Tibial artery (tissue), 4 donors: ENCODE results near the gene RBM18.

Source experiments
- DNase-seq, 2 donors: peaks; one replicate each; pipeline ENCODE4 v3.0.0-alpha.2; 2019
- H3K27ac ChIP-seq, 2 donors: fragments of 200-600 bp; sonication (generic) in 1 of 2; 1 replicate in 1 of 2; 2 replicates in 1 of 2; pipeline ENCODE4 v1.5.1; 2018 to 2019; ENCODE audit warnings: mild to moderate bottlenecking in 1 of 2
- H3K27me3 ChIP-seq, 2 donors: fragments of 200-600 bp; sonication (generic) in 1 of 2; one replicate each; pipeline versions ENCODE4 v1.5.1 to v1.6.0; 2016 to 2019
- H3K36me3 ChIP-seq, 3 donors: fragments of 200-600 bp; sonication (generic) in 2 of 3; one replicate each; pipeline ENCODE4 v1.5.1; 2016 to 2019; ENCODE audit warnings: mild to moderate bottlenecking in 2 of 3
- H3K4me1 ChIP-seq, 4 donors: fragments of 200-600 bp; sonication (generic) in 2 of 4; 1 replicate in 3 of 4; 2 replicates in 1 of 4; pipeline ENCODE4 v1.5.1; 2016 to 2019
- H3K4me3 ChIP-seq, 2 donors: fragments of 200-600 bp; sonication (generic) in 1 of 2; 1 replicate in 1 of 2; 2 replicates in 1 of 2; pipeline ENCODE4 v1.5.1; 2018 to 2019; ENCODE audit warnings: mild to moderate bottlenecking in 2 of 2
- H3K9me3 ChIP-seq, 3 donors: fragments of 200-600 bp; sonication (generic) in 1 of 3; one replicate each; pipeline ENCODE4 v1.5.1; 2016 to 2019
- intact Hi-C: fragments of 100-400 bp; cut with DNase I; formaldehyde crosslinking; loops from one replicate; pipeline ENCODE4 v1.15.0; 2023; ENCODE audit warnings: low total_unique reads
- TF ChIP-seq, protein P1 (sequence below), 2 experiments: fragments of 200-600 bp in 1 of 2; fragments of 450-650 bp in 1 of 2; IDR thresholded peaks; one replicate each; pipeline ENCODE4 v1.5.1; 2017 to 2019; ENCODE audit warnings: antibody characterized with exemption in 2 of 2, mild to moderate bottlenecking in 1 of 2, moderate library complexity in 1 of 2

The RBM18 gene

DNA sequence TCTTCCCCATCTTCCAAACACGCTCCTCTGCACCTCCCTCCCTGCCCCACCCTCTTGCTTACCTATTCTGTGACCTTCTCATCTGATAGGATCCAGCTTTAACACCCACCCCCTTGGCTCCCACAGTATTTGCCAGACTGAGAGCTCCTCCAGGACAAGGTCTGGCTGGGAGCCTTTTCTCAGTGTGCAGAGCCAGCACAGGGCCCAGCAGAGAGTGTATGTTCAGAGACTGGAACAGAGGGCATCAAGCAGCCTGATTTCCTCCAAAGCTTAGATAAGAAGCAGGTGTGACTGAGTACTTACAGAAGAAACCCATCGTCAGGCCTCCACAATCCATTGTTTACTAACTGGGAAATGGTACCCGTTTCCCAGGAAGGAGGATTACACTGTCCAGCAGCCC is 62.5 kb downstream of the RBM18 start:
- Histone ChIP-seq H3K4me3 (no peak overlapping the region), H3K27me3 (peaks cover 0 to 13% of the 10 kb centered on the region in 2 donors), H3K36me3 (no peaks in the 10 kb centered on the region), H3K4me1 (no peaks in the 10 kb centered on the region), H3K27ac (no peak overlapping the region), H3K9me3 (no peaks in the 10 kb centered on the region)
- intact Hi-C loops = no loop called here
- DNase-seq = no peak
- TF ChIP-seq, protein P1, sequence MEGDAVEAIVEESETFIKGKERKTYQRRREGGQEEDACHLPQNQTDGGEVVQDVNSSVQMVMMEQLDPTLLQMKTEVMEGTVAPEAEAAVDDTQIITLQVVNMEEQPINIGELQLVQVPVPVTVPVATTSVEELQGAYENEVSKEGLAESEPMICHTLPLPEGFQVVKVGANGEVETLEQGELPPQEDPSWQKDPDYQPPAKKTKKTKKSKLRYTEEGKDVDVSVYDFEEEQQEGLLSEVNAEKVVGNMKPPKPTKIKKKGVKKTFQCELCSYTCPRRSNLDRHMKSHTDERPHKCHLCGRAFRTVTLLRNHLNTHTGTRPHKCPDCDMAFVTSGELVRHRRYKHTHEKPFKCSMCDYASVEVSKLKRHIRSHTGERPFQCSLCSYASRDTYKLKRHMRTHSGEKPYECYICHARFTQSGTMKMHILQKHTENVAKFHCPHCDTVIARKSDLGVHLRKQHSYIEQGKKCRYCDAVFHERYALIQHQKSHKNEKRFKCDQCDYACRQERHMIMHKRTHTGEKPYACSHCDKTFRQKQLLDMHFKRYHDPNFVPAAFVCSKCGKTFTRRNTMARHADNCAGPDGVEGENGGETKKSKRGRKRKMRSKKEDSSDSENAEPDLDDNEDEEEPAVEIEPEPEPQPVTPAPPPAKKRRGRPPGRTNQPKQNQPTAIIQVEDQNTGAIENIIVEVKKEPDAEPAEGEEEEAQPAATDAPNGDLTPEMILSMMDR (IDR thresholded peaks at IDR 0.05) = no peak

DNA sequence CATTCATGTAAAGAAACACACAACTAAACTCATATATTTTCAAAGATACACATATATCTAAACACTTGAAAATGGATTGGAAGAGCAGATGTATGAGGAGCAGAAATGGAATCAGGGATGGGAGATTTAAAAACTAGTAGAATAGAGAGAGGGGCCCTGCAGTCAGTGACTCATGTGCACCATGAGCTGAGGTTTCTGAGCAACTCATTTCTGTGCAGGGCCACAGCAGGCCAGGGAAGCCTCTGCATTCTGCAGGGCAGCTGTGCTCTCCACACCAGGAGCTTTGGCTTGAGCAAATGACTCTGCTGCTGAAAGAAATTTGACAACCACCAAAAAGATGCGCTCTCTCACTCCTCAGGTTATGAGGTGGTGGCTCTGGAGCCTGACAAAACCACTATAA is 63.0 kb downstream of the RBM18 start:
- no peak overlapping the region for H3K4me3 ChIP-seq
- H3K9me3 ChIP-seq = no peaks in the 10 kb centered on the region
- no peak for DNase-seq
- TF ChIP-seq, protein P1 (IDR thresholded peaks at IDR 0.05) = no peak
- H3K36me3 ChIP-seq = no peaks in the 10 kb centered on the region
- no peak overlapping the region for H3K27ac ChIP-seq
- intact Hi-C loops = no loop called here
- peaks cover 0 to 14% of the 10 kb centered on the region in 2 donors for H3K27me3 ChIP-seq
- no peaks in the 10 kb centered on the region for H3K4me1 ChIP-seq

DNA sequence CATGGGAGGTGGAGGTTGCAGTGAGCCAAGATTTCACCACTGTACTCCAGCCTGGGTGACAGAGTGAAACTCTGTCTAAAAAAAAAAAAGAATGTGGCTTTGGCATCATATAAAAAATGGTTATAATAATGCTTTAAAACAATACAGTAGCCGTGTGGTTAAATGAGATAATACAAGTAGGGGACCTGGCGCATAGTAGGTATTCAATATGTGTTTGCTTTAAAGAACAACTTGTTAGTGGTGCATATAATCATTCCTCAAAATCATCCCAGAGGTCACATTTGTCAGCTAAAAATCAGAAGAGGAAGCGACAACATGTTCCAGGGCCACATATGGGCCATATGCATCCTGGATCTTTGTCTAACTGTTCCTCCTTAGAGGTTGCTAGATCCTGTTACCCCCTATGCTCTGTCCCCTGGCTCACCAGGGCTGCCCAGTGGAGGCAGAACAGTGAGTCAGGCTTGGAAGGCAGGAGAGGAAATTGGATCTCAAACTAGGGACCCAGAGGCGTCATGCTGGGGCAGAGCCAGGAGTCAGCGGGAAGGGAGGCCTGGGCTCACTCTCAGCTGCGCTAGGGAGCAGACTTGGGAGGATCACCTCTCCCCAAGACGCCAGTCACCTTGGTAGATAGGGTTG is 63.6 kb downstream of the RBM18 start:
- Histone ChIP-seq H3K27me3 (peaks cover 0 to 14% of the 10 kb centered on the region in 2 donors), H3K4me3 (no peak overlapping the region), H3K36me3 (no peaks in the 10 kb centered on the region), H3K27ac (no peak overlapping the region), H3K4me1 (no peaks in the 10 kb centered on the region), H3K9me3 (no peaks in the 10 kb centered on the region)
- no peak for DNase-seq
- intact Hi-C loops = no loop called here
- TF ChIP-seq, protein P1 (IDR thresholded peaks at IDR 0.05) = no peak

GRCh38 chr9:122197882-122198281 is 66.8 kb downstream of the RBM18 start:
- DNase-seq = no peak
- TF ChIP-seq, protein P1 (IDR thresholded peaks at IDR 0.05) = no peak
- Histone ChIP-seq H3K27me3 (peaks cover 0 to 14% of the 10 kb centered on the region in 2 donors), H3K9me3 (no peaks in the 10 kb centered on the region), H3K4me3 (no peak overlapping the region), H3K27ac (no peak overlapping the region), H3K36me3 (no peaks in the 10 kb centered on the region), H3K4me1 (no peaks in the 10 kb centered on the region)
- intact Hi-C loops = no loop called here

DNA sequence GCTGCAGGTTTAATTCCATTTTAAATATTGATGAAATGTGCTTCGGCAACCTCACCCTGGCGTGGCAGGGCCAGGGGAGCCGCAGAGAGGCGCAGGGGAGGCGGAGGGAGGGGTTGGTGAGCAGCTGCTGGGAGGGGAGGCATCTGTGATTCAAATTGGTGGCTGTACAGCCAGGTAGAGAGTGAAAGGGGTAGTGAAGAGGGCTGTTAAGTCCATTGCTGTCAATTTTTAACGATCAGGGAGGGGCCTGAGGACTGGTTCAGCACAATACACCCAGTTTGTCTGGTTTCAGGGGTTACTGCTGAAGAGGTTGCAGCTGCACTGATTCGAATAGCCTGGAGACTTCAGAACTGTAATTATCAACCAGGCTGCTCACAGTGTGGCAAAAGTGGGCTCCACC is 67.2 kb downstream of the RBM18 start:
- no peaks in the 10 kb centered on the region for H3K4me1 ChIP-seq
- intact Hi-C loops = no loop called here
- no peak overlapping the region for H3K27ac ChIP-seq
- H3K4me3 ChIP-seq = no peak overlapping the region
- TF ChIP-seq, protein P1 (IDR thresholded peaks at IDR 0.05) = no peak
- DNase-seq = no peak
- H3K36me3 ChIP-seq = no peaks in the 10 kb centered on the region
- H3K27me3 ChIP-seq = peaks cover 0 to 14% of the 10 kb centered on the region in 2 donors
- no peaks in the 10 kb centered on the region for H3K9me3 ChIP-seq

DNA sequence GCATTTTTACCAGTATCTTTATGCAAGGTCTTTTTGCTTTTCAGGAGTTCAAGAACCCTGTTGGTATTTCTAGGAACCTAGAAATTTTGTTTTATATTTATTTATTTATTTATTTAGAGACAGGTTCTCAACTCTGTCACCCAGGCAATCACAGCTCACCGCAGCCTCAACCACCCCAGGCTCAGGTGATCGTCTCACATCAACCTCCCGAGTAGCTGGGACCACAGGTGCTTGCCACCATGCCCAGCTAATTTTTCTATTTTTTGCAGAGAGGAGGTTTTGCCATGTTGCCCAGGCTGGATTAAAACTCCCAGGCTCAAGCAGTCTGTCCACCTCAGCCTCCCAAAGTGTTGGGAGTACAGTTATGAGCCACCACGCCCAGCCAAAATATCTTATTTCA is 68.8 kb downstream of the RBM18 start:
- Histone ChIP-seq H3K36me3 (no peaks in the 10 kb centered on the region), H3K27me3 (peaks cover 0 to 14% of the 10 kb centered on the region in 2 donors), H3K4me3 (no peak overlapping the region), H3K9me3 (no peaks in the 10 kb centered on the region), H3K4me1 (no peaks in the 10 kb centered on the region), H3K27ac (no peak overlapping the region)
- no peak for DNase-seq
- intact Hi-C loops = no loop called here
- TF ChIP-seq, protein P1 (IDR thresholded peaks at IDR 0.05) = no peak
